GM23338 (cell line): ENCODE measurements around the gene PRKCH. TPM values are rescaled to one million over a fixed set of nuclear protein-coding genes. Genes with fewer than 3 reads are reported as not detected.

ENCODE experiments used
- ATAC-seq: fragments of 200-7000 bp; cut with Tn5 transposase; 3 replicates; pipeline ENCODE4 v1.9.1; 2020
- DNase-seq: peaks from one replicate; pipeline ENCODE4 v3.0.0-alpha.2; 2015; ENCODE audit warnings: low spot score
- H2AFZ ChIP-seq: fragments of 200-600 bp; sonication (generic); 2 replicates; pipeline ENCODE4 v1.8.0; 2016; ENCODE audit warnings: antibody characterized with exemption, mild to moderate bottlenecking, moderate library complexity
- H3F3A ChIP-seq: fragments of 200-600 bp; sonication (generic); replicated peaks from 2 replicates; pipeline ENCODE4 v1.8.0; 2017; ENCODE audit warnings: antibody characterized with exemption, mixed run types, low read depth
- H3K27ac ChIP-seq: fragments of 200-600 bp; sonication (generic); 2 replicates; pipeline ENCODE4 v1.6.1; 2016; ENCODE audit warnings: low read depth
- H3K27me3 ChIP-seq: fragments of 200-600 bp; sonication (generic); 2 replicates; pipeline ENCODE4 v1.8.0; 2016; ENCODE audit warnings: mild to moderate bottlenecking, mixed run types, moderate library complexity; ENCODE audit not compliant: insufficient read depth
- H3K36me3 ChIP-seq: fragments of 200-600 bp; sonication (generic); 2 replicates; pipeline ENCODE4 v1.8.0; 2016; ENCODE audit warnings: mild to moderate bottlenecking; ENCODE audit not compliant: insufficient read depth
- H3K4me1 ChIP-seq: fragments of 200-600 bp; sonication (generic); 2 replicates; pipeline ENCODE4 v1.8.0; 2016; ENCODE audit warnings: mild to moderate bottlenecking, moderate library complexity; ENCODE audit not compliant: insufficient read depth
- H3K4me2 ChIP-seq: fragments of 200-600 bp; sonication (generic); 2 replicates; pipeline ENCODE4 v1.7.1; 2017; ENCODE audit warnings: mixed run types
- H3K4me3 ChIP-seq: fragments of 200-600 bp; sonication (generic); 2 replicates; pipeline ENCODE4 v1.6.1; 2016; ENCODE audit warnings: mixed run types
- H3K79me2 ChIP-seq: fragments of 200-600 bp; sonication (generic); replicated peaks from 2 replicates; pipeline ENCODE4 v1.8.0; 2017; ENCODE audit warnings: mild to moderate bottlenecking; ENCODE audit not compliant: insufficient read depth
- H3K9me2 ChIP-seq: fragments of 200-600 bp; sonication (generic); 2 replicates; pipeline ENCODE4 v1.8.0; 2017; ENCODE audit not compliant: insufficient read depth
- H4K20me1 ChIP-seq: fragments of 200-600 bp; sonication (generic); replicated peaks from 2 replicates; pipeline ENCODE4 v1.8.0; 2017; ENCODE audit warnings: mild to moderate bottlenecking; ENCODE audit not compliant: insufficient read depth
- H3K27ac Mint-ChIP-seq: 2 replicates; pipeline ENCODE4 v1.8.0; 2020; ENCODE audit warnings: inconsistent platforms, mild to moderate bottlenecking, moderate library complexity, mixed read lengths
- H3K27me3 Mint-ChIP-seq: 3 replicates; pipeline ENCODE4 v1.8.0; 2022; ENCODE audit warnings: low read depth, mild to moderate bottlenecking, moderate library complexity, mixed read lengths, inconsistent platforms; ENCODE audit not compliant: insufficient read depth, poor library complexity
- H3K36me3 Mint-ChIP-seq: 3 replicates; pipeline ENCODE4 v1.8.0; 2021; ENCODE audit warnings: low read depth, mild to moderate bottlenecking, inconsistent platforms, moderate library complexity, mixed read lengths
- H3K4me1 Mint-ChIP-seq: 3 replicates; pipeline ENCODE4 v1.8.0; 2020; ENCODE audit warnings: mild to moderate bottlenecking, inconsistent platforms, mixed read lengths
- H3K4me3 Mint-ChIP-seq: 3 replicates; pipeline ENCODE4 v1.8.0; 2021; ENCODE audit warnings: moderate library complexity, mild to moderate bottlenecking, inconsistent platforms, mixed read lengths
- H3K9me3 Mint-ChIP-seq: 3 replicates; pipeline ENCODE4 v1.8.0; 2020; ENCODE audit warnings: moderate library complexity, mild to moderate bottlenecking, inconsistent platforms, mixed read lengths
- CREB1 ChIP-seq: fragments of 250-450 bp; sonication (Bioruptor Pico); IDR thresholded peaks from 2 replicates; pipeline ENCODE4 v1.5.0; 2020; ENCODE audit warnings: low read depth, mild to moderate bottlenecking, moderate library complexity
- EZH2 ChIP-seq: fragments of 200-600 bp; sonication (generic); IDR thresholded peaks from one replicate; pipeline ENCODE4 v1.8.0; 2017; ENCODE audit warnings: antibody characterized with exemption, mild to moderate bottlenecking, low read depth; ENCODE audit not compliant: unreplicated experiment
- EZH2phosphoT487 ChIP-seq: fragments of 200-600 bp; sonication (generic); IDR thresholded peaks from one replicate; pipeline ENCODE4 v1.8.1; 2018; ENCODE audit warnings: antibody characterized with exemption; ENCODE audit not compliant: unreplicated experiment
- JUNB ChIP-seq: IDR thresholded peaks from one replicate; pipeline ENCODE4 v1.6.1; 2016; ENCODE audit warnings: antibody characterized with exemption; ENCODE audit not compliant: unreplicated experiment
- NANOG ChIP-seq: IDR thresholded peaks from 2 replicates; pipeline ENCODE4 v1.6.1; 2016; ENCODE audit warnings: antibody characterized with exemption, borderline replicate concordance
- POLR2AphosphoS5 ChIP-seq: IDR thresholded peaks from 2 replicates; pipeline ENCODE4 v1.6.1; 2016; ENCODE audit warnings: antibody characterized with exemption, low read depth
- STAT1 ChIP-seq: IDR thresholded peaks from one replicate; pipeline ENCODE4 v1.6.1; 2016; ENCODE audit warnings: antibody characterized with exemption; ENCODE audit not compliant: unreplicated experiment
- ZNF114 ChIP-seq: fragments of 250-450 bp; sonication (Bioruptor Pico); IDR thresholded peaks from 2 replicates; pipeline ENCODE4 v1.5.0; 2020; ENCODE audit warnings: mild to moderate bottlenecking, moderate library complexity
- ZNF331 ChIP-seq: fragments of 250-450 bp; sonication (Bioruptor Pico); IDR thresholded peaks from 2 replicates; pipeline ENCODE4 v1.5.0; 2020; ENCODE audit warnings: low read depth, mild to moderate bottlenecking, moderate library complexity
- polyA plus RNA-seq: library from polyadenylated mRNA; unstranded; fragments of >200 nt; fragmentation: Nextera tagmentation; extraction: Ambion mirVana; gene quantifications from 2 replicates; pipeline ENCODE4 v1.2.1, GENCODE V29; 2016
- total RNA-seq: library from RNA; depleted of rRNA; stranded (reverse); fragments of >200 nt; shearing (Covaris generic); gene quantifications from 2 replicates; pipeline ENCODE4 v1.2.3, GENCODE V29; 2014
- TF ChIP-seq, protein P1 (sequence below): IDR thresholded peaks from one replicate; pipeline ENCODE4 v1.6.1; 2018; ENCODE audit warnings: antibody characterized with exemption; ENCODE audit not compliant: unreplicated experiment
- TF ChIP-seq, protein P2 (sequence below), 2 experiments: fragments of 200-600 bp in 1 of 2; sonication (generic) in 1 of 2; conservative IDR thresholded peaks; 2 replicates each; pipeline versions ENCODE4 v1.5.1 to v1.6.1; 2016 to 2017; ENCODE audit warnings: antibody characterized with exemption in 2 of 2, low read depth in 2 of 2, mild to moderate bottlenecking in 2 of 2, moderate library complexity in 1 of 2
- TF ChIP-seq, protein P3 (sequence below): fragments of 250-450 bp; sonication (Bioruptor Pico); IDR thresholded peaks from 2 replicates; pipeline ENCODE4 v1.5.0; 2020; ENCODE audit warnings: mild to moderate bottlenecking, moderate library complexity

Gene PRKCH
- total and polyA plus RNA-seq, 2 experiments from 2014 or later, result 5.4 to 10.1 TPM

DNA sequence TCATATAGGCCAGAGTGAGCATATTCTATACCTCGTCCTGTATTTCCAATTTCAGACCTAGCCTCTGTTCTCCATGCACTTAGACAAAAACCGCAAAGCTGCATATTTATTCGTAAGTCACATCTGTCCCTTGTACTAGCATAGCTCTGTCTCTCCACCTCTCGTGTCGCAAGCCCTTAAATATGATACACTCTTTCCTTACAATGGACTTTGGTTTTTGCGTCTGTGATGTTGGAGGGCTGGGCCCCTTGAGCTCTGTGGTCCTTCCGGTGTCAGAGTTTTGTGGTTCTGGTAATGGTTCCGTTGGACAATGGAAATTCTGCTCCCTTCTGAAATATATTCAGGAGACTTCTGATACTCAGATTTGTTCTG, 11.3 kb downstream of the PRKCH start:
- H3K9me3 Mint-ChIP-seq, result no peaks in the 10 kb centered on the region
- TF ChIP-seq EZH2phosphoT487, result no peak
- H3K4me3 ChIP-seq, result no peak overlapping the region
- no peak overlapping the region for H3K27ac Mint-ChIP-seq
- ATAC-seq (no peak), DNase-seq (no peak)
- H3F3A ChIP-seq, result no peaks in the 10 kb centered on the region
- H3K4me2 ChIP-seq, result no peak overlapping the region
- no peaks in the 10 kb centered on the region for H3K79me2 ChIP-seq
- no peak overlapping the region for H3K27ac ChIP-seq
- no peaks in the 10 kb centered on the region for H3K27me3 ChIP-seq
- H3K9me2 ChIP-seq, result 0 out of 2 replicates have a peak, but pooled peaks cover 4% of the 10 kb centered on the region
- no peaks in the 10 kb centered on the region for H4K20me1 ChIP-seq
- no peak overlapping the region for H3K4me3 Mint-ChIP-seq
- H3K4me1 ChIP-seq, result no peaks in the 10 kb centered on the region
- H3K4me1 Mint-ChIP-seq, result peaks cover 8% of the 10 kb centered on the region
- no peaks in the 10 kb centered on the region for H3K27me3 Mint-ChIP-seq
- H3K36me3 ChIP-seq, result no peaks in the 10 kb centered on the region
- H3K36me3 Mint-ChIP-seq, result no peaks in the 10 kb centered on the region
- H2AFZ ChIP-seq, result no peak overlapping the region

DNA sequence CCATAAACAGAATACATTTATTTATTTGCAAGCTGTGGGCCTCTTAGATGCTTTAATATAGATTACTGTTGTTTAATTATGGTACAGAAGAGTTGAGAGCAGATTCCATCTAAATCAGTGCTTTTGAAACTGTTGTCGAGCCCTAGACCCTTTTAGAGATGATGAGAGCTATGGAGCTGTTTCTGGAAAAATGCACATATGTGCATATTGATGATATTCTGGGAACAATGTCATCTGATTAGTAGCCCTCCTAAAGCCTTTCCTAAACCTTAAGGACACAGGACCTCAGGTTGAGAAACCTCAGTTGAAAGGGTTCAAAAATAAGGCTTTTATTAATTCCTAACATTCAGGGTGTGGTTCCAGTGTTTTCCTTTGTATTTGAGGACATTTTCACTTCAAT, 11.7 kb downstream of the PRKCH start:
- H3K4me1 ChIP-seq, result no peaks in the 10 kb centered on the region
- no peaks in the 10 kb centered on the region for H3K79me2 ChIP-seq
- H3K27me3 ChIP-seq, result no peaks in the 10 kb centered on the region
- no peak for DNase-seq
- H3K4me3 ChIP-seq, result no peak overlapping the region
- no peaks in the 10 kb centered on the region for H4K20me1 ChIP-seq
- H2AFZ ChIP-seq, result no peak overlapping the region
- no peaks in the 10 kb centered on the region for H3F3A ChIP-seq
- no peak for ATAC-seq
- no peak overlapping the region for H3K4me3 Mint-ChIP-seq
- H3K36me3 ChIP-seq, result no peaks in the 10 kb centered on the region
- no peak overlapping the region for H3K4me2 ChIP-seq
- no peak overlapping the region for H3K27ac ChIP-seq
- no peaks in the 10 kb centered on the region for H3K36me3 Mint-ChIP-seq
- no peak overlapping the region for H3K27ac Mint-ChIP-seq
- H3K9me2 ChIP-seq, result 0 out of 2 replicates have a peak, but pooled peaks cover 4% of the 10 kb centered on the region
- H3K4me1 Mint-ChIP-seq, result peaks cover 12% of the 10 kb centered on the region
- no peaks in the 10 kb centered on the region for H3K9me3 Mint-ChIP-seq
- H3K27me3 Mint-ChIP-seq, result no peaks in the 10 kb centered on the region
- TF ChIP-seq, protein P1, sequence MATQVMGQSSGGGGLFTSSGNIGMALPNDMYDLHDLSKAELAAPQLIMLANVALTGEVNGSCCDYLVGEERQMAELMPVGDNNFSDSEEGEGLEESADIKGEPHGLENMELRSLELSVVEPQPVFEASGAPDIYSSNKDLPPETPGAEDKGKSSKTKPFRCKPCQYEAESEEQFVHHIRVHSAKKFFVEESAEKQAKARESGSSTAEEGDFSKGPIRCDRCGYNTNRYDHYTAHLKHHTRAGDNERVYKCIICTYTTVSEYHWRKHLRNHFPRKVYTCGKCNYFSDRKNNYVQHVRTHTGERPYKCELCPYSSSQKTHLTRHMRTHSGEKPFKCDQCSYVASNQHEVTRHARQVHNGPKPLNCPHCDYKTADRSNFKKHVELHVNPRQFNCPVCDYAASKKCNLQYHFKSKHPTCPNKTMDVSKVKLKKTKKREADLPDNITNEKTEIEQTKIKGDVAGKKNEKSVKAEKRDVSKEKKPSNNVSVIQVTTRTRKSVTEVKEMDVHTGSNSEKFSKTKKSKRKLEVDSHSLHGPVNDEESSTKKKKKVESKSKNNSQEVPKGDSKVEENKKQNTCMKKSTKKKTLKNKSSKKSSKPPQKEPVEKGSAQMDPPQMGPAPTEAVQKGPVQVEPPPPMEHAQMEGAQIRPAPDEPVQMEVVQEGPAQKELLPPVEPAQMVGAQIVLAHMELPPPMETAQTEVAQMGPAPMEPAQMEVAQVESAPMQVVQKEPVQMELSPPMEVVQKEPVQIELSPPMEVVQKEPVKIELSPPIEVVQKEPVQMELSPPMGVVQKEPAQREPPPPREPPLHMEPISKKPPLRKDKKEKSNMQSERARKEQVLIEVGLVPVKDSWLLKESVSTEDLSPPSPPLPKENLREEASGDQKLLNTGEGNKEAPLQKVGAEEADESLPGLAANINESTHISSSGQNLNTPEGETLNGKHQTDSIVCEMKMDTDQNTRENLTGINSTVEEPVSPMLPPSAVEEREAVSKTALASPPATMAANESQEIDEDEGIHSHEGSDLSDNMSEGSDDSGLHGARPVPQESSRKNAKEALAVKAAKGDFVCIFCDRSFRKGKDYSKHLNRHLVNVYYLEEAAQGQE, result no peak
- TF ChIP-seq EZH2phosphoT487 (no peak), ZNF331 (CRISPR knock-in tag) (no peak), POLR2AphosphoS5 (no peak), CREB1 (CRISPR knock-in tag) (no peak), STAT1 (no peak), ZNF114 (CRISPR knock-in tag) (no peak), NANOG (no peak), JUNB (no peak), EZH2 (no peak)
- TF ChIP-seq, protein P2, sequence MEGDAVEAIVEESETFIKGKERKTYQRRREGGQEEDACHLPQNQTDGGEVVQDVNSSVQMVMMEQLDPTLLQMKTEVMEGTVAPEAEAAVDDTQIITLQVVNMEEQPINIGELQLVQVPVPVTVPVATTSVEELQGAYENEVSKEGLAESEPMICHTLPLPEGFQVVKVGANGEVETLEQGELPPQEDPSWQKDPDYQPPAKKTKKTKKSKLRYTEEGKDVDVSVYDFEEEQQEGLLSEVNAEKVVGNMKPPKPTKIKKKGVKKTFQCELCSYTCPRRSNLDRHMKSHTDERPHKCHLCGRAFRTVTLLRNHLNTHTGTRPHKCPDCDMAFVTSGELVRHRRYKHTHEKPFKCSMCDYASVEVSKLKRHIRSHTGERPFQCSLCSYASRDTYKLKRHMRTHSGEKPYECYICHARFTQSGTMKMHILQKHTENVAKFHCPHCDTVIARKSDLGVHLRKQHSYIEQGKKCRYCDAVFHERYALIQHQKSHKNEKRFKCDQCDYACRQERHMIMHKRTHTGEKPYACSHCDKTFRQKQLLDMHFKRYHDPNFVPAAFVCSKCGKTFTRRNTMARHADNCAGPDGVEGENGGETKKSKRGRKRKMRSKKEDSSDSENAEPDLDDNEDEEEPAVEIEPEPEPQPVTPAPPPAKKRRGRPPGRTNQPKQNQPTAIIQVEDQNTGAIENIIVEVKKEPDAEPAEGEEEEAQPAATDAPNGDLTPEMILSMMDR (conservative IDR thresholded peaks at IDR 0.05; ENCODE audit: low read depth in 2 of 2), result no peak
- TF ChIP-seq, protein P3, sequence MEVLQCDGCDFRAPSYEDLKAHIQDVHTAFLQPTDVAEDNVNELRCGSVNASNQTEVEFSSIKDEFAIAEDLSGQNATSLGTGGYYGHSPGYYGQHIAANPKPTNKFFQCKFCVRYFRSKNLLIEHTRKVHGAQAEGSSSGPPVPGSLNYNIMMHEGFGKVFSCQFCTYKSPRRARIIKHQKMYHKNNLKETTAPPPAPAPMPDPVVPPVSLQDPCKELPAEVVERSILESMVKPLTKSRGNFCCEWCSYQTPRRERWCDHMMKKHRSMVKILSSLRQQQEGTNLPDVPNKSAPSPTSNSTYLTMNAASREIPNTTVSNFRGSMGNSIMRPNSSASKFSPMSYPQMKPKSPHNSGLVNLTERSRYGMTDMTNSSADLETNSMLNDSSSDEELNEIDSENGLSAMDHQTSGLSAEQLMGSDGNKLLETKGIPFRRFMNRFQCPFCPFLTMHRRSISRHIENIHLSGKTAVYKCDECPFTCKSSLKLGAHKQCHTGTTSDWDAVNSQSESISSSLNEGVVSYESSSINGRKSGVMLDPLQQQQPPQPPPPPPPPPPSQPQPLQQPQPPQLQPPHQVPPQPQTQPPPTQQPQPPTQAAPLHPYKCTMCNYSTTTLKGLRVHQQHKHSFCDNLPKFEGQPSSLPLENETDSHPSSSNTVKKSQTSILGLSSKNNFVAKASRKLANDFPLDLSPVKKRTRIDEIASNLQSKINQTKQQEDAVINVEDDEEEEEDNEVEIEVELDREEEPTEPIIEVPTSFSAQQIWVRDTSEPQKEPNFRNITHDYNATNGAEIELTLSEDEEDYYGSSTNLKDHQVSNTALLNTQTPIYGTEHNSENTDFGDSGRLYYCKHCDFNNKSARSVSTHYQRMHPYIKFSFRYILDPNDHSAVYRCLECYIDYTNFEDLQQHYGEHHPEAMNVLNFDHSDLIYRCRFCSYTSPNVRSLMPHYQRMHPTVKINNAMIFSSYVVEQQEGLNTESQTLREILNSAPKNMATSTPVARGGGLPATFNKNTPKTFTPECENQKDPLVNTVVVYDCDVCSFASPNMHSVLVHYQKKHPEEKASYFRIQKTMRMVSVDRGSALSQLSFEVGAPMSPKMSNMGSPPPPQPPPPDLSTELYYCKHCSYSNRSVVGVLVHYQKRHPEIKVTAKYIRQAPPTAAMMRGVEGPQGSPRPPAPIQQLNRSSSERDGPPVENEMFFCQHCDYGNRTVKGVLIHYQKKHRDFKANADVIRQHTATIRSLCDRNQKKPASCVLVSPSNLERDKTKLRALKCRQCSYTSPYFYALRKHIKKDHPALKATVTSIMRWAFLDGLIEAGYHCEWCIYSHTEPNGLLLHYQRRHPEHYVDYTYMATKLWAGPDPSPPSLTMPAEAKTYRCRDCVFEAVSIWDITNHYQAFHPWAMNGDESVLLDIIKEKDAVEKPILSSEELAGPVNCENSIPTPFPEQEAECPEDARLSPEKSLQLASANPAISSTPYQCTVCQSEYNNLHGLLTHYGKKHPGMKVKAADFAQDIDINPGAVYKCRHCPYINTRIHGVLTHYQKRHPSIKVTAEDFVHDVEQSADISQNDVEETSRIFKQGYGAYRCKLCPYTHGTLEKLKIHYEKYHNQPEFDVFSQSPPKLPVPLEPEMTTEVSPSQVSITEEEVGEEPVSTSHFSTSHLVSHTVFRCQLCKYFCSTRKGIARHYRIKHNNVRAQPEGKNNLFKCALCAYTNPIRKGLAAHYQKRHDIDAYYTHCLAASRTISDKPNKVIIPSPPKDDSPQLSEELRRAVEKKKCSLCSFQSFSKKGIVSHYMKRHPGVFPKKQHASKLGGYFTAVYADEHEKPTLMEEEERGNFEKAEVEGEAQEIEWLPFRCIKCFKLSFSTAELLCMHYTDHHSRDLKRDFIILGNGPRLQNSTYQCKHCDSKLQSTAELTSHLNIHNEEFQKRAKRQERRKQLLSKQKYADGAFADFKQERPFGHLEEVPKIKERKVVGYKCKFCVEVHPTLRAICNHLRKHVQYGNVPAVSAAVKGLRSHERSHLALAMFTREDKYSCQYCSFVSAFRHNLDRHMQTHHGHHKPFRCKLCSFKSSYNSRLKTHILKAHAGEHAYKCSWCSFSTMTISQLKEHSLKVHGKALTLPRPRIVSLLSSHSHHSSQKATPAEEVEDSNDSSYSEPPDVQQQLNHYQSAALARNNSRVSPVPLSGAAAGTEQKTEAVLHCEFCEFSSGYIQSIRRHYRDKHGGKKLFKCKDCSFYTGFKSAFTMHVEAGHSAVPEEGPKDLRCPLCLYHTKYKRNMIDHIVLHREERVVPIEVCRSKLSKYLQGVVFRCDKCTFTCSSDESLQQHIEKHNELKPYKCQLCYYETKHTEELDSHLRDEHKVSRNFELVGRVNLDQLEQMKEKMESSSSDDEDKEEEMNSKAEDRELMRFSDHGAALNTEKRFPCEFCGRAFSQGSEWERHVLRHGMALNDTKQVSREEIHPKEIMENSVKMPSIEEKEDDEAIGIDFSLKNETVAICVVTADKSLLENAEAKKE (CRISPR knock-in tag), result no peak
